ENCODE data around the gene RELN.

RELN gene

DNA sequence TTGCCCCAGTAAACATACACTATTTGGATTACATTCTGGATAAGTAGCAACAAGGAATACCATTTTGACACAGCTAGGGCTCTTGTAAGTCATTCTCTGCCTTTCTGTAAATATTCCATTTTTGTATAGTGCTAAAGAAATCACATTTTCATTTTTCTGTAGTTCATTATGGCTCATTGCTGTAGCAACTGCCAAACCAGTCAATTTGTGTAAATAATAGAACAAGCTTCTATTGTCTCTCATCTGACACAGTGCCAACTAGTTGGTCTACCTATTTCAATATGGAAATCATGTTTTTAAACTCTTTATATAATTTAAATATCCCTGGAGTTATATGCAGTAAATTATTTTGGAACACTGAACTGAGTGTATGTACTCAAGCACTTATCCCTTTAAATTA lies 193.7 kb downstream of the RELN start:
- ATAC-seq, result no peak
- TF ChIP-seq ESRRG (CRISPR knock-in tag; IDR thresholded peaks at IDR 0.05) (no peak), ARNTL (CRISPR knock-in tag; IDR thresholded peaks at IDR 0.05; ENCODE audit: borderline replicate concordance, low read depth) (no peak), BACH2 (CRISPR knock-in tag; IDR thresholded peaks at IDR 0.05; ENCODE audit: borderline replicate concordance) (no peak), ZC3H10 (CRISPR knock-in tag; IDR thresholded peaks at IDR 0.05) (no peak), PATZ1 (CRISPR knock-in tag; IDR thresholded peaks at IDR 0.05; ENCODE audit: borderline replicate concordance) (no peak), POU6F1 (CRISPR knock-in tag; IDR thresholded peaks at IDR 0.05; ENCODE audit: borderline replicate concordance, low read depth) (no peak), TOX (CRISPR knock-in tag; IDR thresholded peaks at IDR 0.05; ENCODE audit: borderline replicate concordance) (no peak), ISL1 (CRISPR knock-in tag; IDR thresholded peaks at IDR 0.05) (no peak), RARB (CRISPR knock-in tag; IDR thresholded peaks at IDR 0.05) (no peak), PPARA (CRISPR knock-in tag; IDR thresholded peaks at IDR 0.05; ENCODE audit: borderline replicate concordance) (no peak), ZFP3 (CRISPR knock-in tag; IDR thresholded peaks at IDR 0.05) (no peak), CSDC2 (CRISPR knock-in tag; IDR thresholded peaks at IDR 0.05) (no peak), ZFP30 (CRISPR knock-in tag; IDR thresholded peaks at IDR 0.05) (no peak), ZNF565 (CRISPR knock-in tag; conservative IDR thresholded peaks at IDR 0.05; ENCODE audit: low read depth) (no peak), GLIS3 (CRISPR knock-in tag; IDR thresholded peaks at IDR 0.05) (no peak), TCF4 (CRISPR knock-in tag; IDR thresholded peaks at IDR 0.05; ENCODE audit: borderline replicate concordance) (no peak)
- TF ChIP-seq, protein P1, sequence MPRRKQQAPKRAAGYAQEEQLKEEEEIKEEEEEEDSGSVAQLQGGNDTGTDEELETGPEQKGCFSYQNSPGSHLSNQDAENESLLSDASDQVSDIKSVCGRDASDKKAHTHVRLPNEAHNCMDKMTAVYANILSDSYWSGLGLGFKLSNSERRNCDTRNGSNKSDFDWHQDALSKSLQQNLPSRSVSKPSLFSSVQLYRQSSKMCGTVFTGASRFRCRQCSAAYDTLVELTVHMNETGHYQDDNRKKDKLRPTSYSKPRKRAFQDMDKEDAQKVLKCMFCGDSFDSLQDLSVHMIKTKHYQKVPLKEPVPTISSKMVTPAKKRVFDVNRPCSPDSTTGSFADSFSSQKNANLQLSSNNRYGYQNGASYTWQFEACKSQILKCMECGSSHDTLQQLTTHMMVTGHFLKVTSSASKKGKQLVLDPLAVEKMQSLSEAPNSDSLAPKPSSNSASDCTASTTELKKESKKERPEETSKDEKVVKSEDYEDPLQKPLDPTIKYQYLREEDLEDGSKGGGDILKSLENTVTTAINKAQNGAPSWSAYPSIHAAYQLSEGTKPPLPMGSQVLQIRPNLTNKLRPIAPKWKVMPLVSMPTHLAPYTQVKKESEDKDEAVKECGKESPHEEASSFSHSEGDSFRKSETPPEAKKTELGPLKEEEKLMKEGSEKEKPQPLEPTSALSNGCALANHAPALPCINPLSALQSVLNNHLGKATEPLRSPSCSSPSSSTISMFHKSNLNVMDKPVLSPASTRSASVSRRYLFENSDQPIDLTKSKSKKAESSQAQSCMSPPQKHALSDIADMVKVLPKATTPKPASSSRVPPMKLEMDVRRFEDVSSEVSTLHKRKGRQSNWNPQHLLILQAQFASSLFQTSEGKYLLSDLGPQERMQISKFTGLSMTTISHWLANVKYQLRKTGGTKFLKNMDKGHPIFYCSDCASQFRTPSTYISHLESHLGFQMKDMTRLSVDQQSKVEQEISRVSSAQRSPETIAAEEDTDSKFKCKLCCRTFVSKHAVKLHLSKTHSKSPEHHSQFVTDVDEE (CRISPR knock-in tag; IDR thresholded peaks at IDR 0.05), result no peak

- TF ChIP-seq GLIS3 (CRISPR knock-in tag; IDR thresholded peaks at IDR 0.05) (no peak), ZNF8 (CRISPR knock-in tag; IDR thresholded peaks at IDR 0.05) (no peak), ARNTL (CRISPR knock-in tag; IDR thresholded peaks at IDR 0.05; ENCODE audit: borderline replicate concordance, low read depth) (no peak), PPARA (CRISPR knock-in tag; IDR thresholded peaks at IDR 0.05; ENCODE audit: borderline replicate concordance) (no peak), ZFP3 (CRISPR knock-in tag; IDR thresholded peaks at IDR 0.05) (no peak), CREB5 (CRISPR knock-in tag; IDR thresholded peaks at IDR 0.05; ENCODE audit: low read depth) (no peak), TOX (CRISPR knock-in tag; IDR thresholded peaks at IDR 0.05; ENCODE audit: borderline replicate concordance) (no peak), POU6F1 (CRISPR knock-in tag; IDR thresholded peaks at IDR 0.05; ENCODE audit: borderline replicate concordance, low read depth) (no peak), ZFP30 (CRISPR knock-in tag; IDR thresholded peaks at IDR 0.05) (no peak), ISL1 (CRISPR knock-in tag; IDR thresholded peaks at IDR 0.05) (no peak)
- TF ChIP-seq, protein P1 (CRISPR knock-in tag; IDR thresholded peaks at IDR 0.05), result no peak
- ATAC-seq, result no peak
Observed at GRCh38 chr7:103795107-103795506, 194.4 kb downstream of the RELN start.

Measured in SK-N-SH treated with all-trans-retinoic acid at 6 μM for 48 hours (cell line).